Activated CD4-positive, alpha-beta T cell treated with anti-CD3 and anti-CD28 coated beads for 48 hours (primary cell): ENCODE data around the gene SLC35G1.

Experiments used
- DNase-seq: peaks from one replicate; pipeline ENCODE4 v3.0.0-alpha.2; 2020

Gene SLC35G1

GRCh38 chr10:93879273-93879672 lies 14.5 kb upstream of the SLC35G1 start:
- DNase-seq = no peak

- no peak for DNase-seq
Measured at GRCh38 chr10:93894516-93895378, 969 bp downstream of the SLC35G1 start.

- DNase-seq = no peak
Measured at GRCh38 chr10:93897070-93897780, 3.4 kb downstream of the SLC35G1 start.

- no peak for DNase-seq
Measured at GRCh38 chr10:93899109-93899508, 5.3 kb downstream of the SLC35G1 start.

- DNase-seq = no peak
Measured at GRCh38 chr10:93903051-93903450, 9.3 kb downstream of the SLC35G1 start.

- DNase-seq = no peak
Measured at GRCh38 chr10:93904901-93905300, 11.1 kb downstream of the SLC35G1 start.

- no peak for DNase-seq
Measured at GRCh38 chr10:93907059-93907458, 13.3 kb downstream of the SLC35G1 start.

GRCh38 chr10:93911866-93912265 lies 18.1 kb downstream of the SLC35G1 start:
- DNase-seq = no peak

- no peak for DNase-seq
Measured at GRCh38 chr10:93912444-93912843, 18.7 kb downstream of the SLC35G1 start.

- DNase-seq = no peak
Measured at GRCh38 chr10:93913706-93914105, 19.9 kb downstream of the SLC35G1 start.

GRCh38 chr10:93915598-93915997 lies 21.8 kb downstream of the SLC35G1 start:
- DNase-seq = no peak

GRCh38 chr10:93916257-93917063 lies 22.7 kb downstream of the SLC35G1 start:
- DNase-seq = no peak

GRCh38 chr10:93917064-93917391 lies 23.2 kb downstream of the SLC35G1 start:
- DNase-seq = no peak

- DNase-seq = no peak
Measured at GRCh38 chr10:93917821-93918220, 24.0 kb downstream of the SLC35G1 start.

GRCh38 chr10:93921338-93921737 lies 27.6 kb downstream of the SLC35G1 start:
- DNase-seq = peak; percentile 45

GRCh38 chr10:93926613-93927012 lies 32.8 kb downstream of the SLC35G1 start:
- DNase-seq = no peak

GRCh38 chr10:93938140-93938539 lies 44.4 kb downstream of the SLC35G1 start:
- DNase-seq = no peak

- no peak for DNase-seq
Measured at GRCh38 chr10:93940881-93941280, 47.1 kb downstream of the SLC35G1 start.

- DNase-seq = no peak
Measured at GRCh38 chr10:93941606-93942005, 47.8 kb downstream of the SLC35G1 start.

- DNase-seq = no peak
Measured at GRCh38 chr10:93945819-93946218, 52.0 kb downstream of the SLC35G1 start.

- no peak for DNase-seq
Measured at GRCh38 chr10:93947055-93947454, 53.3 kb downstream of the SLC35G1 start.

- no peak for DNase-seq
Measured at GRCh38 chr10:93947524-93947923, 53.7 kb downstream of the SLC35G1 start.

- no peak for DNase-seq
Measured at GRCh38 chr10:93951905-93952304, 58.1 kb downstream of the SLC35G1 start.
